Lower leg skin (tissue), 4 donors: ENCODE measurements around the gene IL18RAP. TPM values are rescaled to one million over a fixed set of nuclear protein-coding genes. Genes with fewer than 3 reads are reported as not detected.
A peak's percentile ranks its signal among the peaks of the same experiment; 100 is the strongest.

Experiments used
- DNase-seq, 2 donors: peaks; one replicate each; pipeline ENCODE4 v3.0.0-alpha.2; 2019; ENCODE audit warnings: low spot score in 2 of 2
- H3K4me3 ChIP-seq: fragments of 200-600 bp; sonication (generic); 2 replicates; pipeline ENCODE4 v1.5.1; 2017; ENCODE audit warnings: mild to moderate bottlenecking, low read depth; ENCODE audit not compliant: poor library complexity, severe bottlenecking
- POLR2A ChIP-seq, 2 donors: fragments of 450-650 bp; IDR thresholded peaks; one replicate each; pipeline ENCODE4 v1.6.1; 2016 to 2017; ENCODE audit warnings: antibody characterized with exemption in 2 of 2, mild to moderate bottlenecking in 1 of 2, moderate library complexity in 1 of 2
- WGBS, 2 donors: methylation state at CpG; one replicate each; pipeline ENCODE4 v1.1.5; 2018; 5-methylcytosine and 5-hydroxymethylcytosine counted together
- intact Hi-C: fragments of 100-400 bp; cut with DNase I; formaldehyde crosslinking; loops from one replicate; pipeline ENCODE4 v1.15.0; 2023; ENCODE audit warnings: low total_unique reads
- microRNA-seq, 2 donors: library from miRNA; unstranded; fragments of <30 nt; microRNA quantifications; one replicate each; pipeline ENCODE4, GENCODE V29; 2016; ENCODE audit warnings: borderline replicate concordance in 2 of 2, borderline number of aligned reads in 1 of 2
- total RNA-seq, 4 donors: library from RNA; depleted of rRNA; stranded (reverse); fragments of >200 nt; gene quantifications; one replicate each; pipeline ENCODE4 v1.1.0, GENCODE V29; 2016
- TF ChIP-seq, protein P1 (sequence below), 3 donors: fragments of 450-650 bp; IDR thresholded peaks; one replicate each; pipeline ENCODE4 v1.5.1; 2016; ENCODE audit warnings: antibody characterized with exemption in 3 of 3, mild to moderate bottlenecking in 3 of 3, moderate library complexity in 2 of 3

Gene IL18RAP
- total RNA-seq, 4 donors from 2014 or later, result 0.21 to 0.39 (median 0.23) TPM; not detected in 1

DNA sequence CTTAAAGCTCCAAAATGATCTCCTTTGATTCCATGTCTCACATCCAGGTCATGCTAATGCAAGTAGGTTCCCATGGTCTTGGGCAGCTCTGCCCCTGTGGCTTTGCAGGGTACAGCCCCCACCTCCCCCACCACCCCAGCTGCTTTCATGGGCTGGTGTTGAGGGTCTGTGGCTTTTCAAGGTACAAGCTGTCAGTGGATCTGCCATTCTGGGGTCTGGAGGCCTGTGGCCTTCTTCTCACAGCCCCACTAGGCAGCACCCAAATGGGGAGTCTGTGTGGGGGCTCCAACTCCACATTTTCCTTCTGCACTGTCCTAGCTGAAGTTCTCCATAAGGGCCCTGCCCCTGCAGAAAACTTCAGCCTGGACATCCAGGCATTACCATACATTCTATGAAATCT is 69.0 kb downstream of the IL18RAP start:
- intact Hi-C loops, result no loop called here
- TF ChIP-seq, protein P1, sequence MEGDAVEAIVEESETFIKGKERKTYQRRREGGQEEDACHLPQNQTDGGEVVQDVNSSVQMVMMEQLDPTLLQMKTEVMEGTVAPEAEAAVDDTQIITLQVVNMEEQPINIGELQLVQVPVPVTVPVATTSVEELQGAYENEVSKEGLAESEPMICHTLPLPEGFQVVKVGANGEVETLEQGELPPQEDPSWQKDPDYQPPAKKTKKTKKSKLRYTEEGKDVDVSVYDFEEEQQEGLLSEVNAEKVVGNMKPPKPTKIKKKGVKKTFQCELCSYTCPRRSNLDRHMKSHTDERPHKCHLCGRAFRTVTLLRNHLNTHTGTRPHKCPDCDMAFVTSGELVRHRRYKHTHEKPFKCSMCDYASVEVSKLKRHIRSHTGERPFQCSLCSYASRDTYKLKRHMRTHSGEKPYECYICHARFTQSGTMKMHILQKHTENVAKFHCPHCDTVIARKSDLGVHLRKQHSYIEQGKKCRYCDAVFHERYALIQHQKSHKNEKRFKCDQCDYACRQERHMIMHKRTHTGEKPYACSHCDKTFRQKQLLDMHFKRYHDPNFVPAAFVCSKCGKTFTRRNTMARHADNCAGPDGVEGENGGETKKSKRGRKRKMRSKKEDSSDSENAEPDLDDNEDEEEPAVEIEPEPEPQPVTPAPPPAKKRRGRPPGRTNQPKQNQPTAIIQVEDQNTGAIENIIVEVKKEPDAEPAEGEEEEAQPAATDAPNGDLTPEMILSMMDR (IDR thresholded peaks at IDR 0.05), result no peak
- no peak for TF ChIP-seq POLR2A (IDR thresholded peaks at IDR 0.05)
- no peak overlapping the region for H3K4me3 ChIP-seq
- peak in 1 of 2 donors; percentile 62 for DNase-seq

DNA sequence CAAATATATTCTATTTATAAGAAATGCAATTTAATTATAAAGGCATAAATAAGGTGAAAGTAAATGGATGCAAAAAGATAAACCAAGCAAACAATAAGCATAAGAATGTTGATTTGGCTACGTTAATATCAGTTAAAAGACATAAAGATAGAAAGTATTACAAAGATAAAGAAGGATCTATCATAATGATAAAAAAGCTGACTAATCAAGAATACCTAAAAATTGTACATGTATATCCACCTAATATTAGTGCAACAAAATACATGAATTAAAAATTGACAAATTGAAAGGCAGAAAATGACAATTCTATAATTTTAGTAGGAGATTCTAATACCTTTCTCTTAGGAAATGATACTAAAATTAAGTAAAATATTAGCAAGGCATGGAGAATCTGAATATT is 71.6 kb downstream of the IL18RAP start:
- TF ChIP-seq, protein P1 (IDR thresholded peaks at IDR 0.05), result no peak
- no peak for TF ChIP-seq POLR2A (IDR thresholded peaks at IDR 0.05)
- no peak for DNase-seq
- H3K4me3 ChIP-seq, result no peak overlapping the region
- intact Hi-C loops, result no loop called here
- WGBS, 2 donors, result 85 to 91% methylated on average over 1 of the region's 1 CpG

GRCh38 chr2:102498414-102498813 is 75.5 kb downstream of the IL18RAP start:
- TF ChIP-seq, protein P1 (IDR thresholded peaks at IDR 0.05), result no peak
- no peak for TF ChIP-seq POLR2A (IDR thresholded peaks at IDR 0.05)
- no peak overlapping the region for H3K4me3 ChIP-seq
- WGBS, 2 donors, result 84 to 91% methylated on average over 2 of the region's 2 CpGs
- DNase-seq, result no peak
- intact Hi-C loops, result no loop called here

DNA sequence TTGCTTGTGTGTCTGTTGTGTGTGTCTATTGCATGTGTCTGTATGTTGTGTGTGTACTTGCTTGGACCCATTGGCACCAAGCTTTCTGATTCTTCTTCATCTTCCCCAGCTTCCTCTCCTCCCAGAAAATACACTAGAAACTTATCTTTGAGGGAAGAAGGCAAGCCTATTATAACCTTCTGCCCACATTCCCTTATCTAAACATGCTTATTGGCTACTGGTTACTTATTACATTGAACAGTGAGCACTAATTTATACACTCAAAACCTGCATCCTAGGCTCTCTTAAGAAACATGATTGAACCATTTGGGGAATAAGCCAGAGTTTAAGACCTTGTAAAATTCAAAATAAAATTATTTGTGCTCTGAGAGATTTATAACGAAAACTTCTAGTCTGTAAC is 76.6 kb downstream of the IL18RAP start:
- intact Hi-C loops, result no loop called here
- TF ChIP-seq, protein P1 (IDR thresholded peaks at IDR 0.05), result no peak
- TF ChIP-seq POLR2A (IDR thresholded peaks at IDR 0.05), result no peak
- no peak for DNase-seq
- 93 to 95% methylated on average over 1 of the region's 1 CpG for WGBS, 2 donors
- H3K4me3 ChIP-seq, result no peak overlapping the region

Small RNA genes lying within 50 kb of the gene (microRNA-seq; reads per million reads assigned to microRNA genes)
- 0 to 2.3 reads per million in 2 donors for gene MIR4772

Other genes starting within 250 kb of the IL18RAP start
- 10 to 100 TPM; 12.7 to 21.9 (median 18.5) TPM for gene IL1RL2, start 236.1 kb upstream of the IL18RAP start, total RNA-seq
- 1 to 10 TPM in 3 of 4 donors, under 1 TPM in 1; 0.88 to 5.8 (median 1.9) TPM for gene IL1RL1, start 111.6 kb upstream of the IL18RAP start, total RNA-seq
- 1 to 10 TPM; 1.6 to 3.6 (median 2.6) TPM for gene IL18R1, start 67.4 kb upstream of the IL18RAP start, total RNA-seq
- 1 to 10 TPM in 1 of 4 donors, under 1 TPM in 2, not detected in 1; 0.15 to 2.7 (median 0.74) TPM for gene SLC9A4, start 50.1 kb downstream of the IL18RAP start, total RNA-seq
- gene SLC9A2, start 196.4 kb downstream of the IL18RAP start, total RNA-seq, result 1 to 10 TPM in 3 of 4 donors, under 1 TPM in 1; 0.55 to 6.8 (median 3.0) TPM